NCI-H128 (cell line): ENCODE measurements around the gene ABO.
"Not testable (repeated sequence)": the region's sequence is repeated elsewhere in the genome, so short reads cannot be mapped to it uniquely, and the experiment has no call there.

ENCODE experiments used
- DNase-seq: peaks from one replicate; lab custom pipeline; 2025; ENCODE audit not compliant: unreplicated experiment; lab: John Stamatoyannopoulos, UW

The ABO gene

GRCh38 chr9:133275105-133276000 lies at the start of gene ABO:
Gene ABO, minus strand, starts transcription at chr9:133275201.
- DNase-seq = no peak

GRCh38 chr9:133323991-133324703 lies 49.1 kb upstream of the ABO start:
- DNase-seq = no peak

GRCh38 chr9:133323211-133323610 lies 48.2 kb upstream of the ABO start:
- no peak for DNase-seq

GRCh38 chr9:133322701-133323100 lies 47.7 kb upstream of the ABO start:
- no peak for DNase-seq

- no peak for DNase-seq
Measured at GRCh38 chr9:133321411-133321935, 46.5 kb upstream of the ABO start.

GRCh38 chr9:133320421-133320881 lies 45.5 kb upstream of the ABO start:
- DNase-seq = no peak

GRCh38 chr9:133317551-133317950 lies 42.5 kb upstream of the ABO start:
- DNase-seq = not testable (repeated sequence)

GRCh38 chr9:133315997-133316396 lies 41.0 kb upstream of the ABO start:
- no peak for DNase-seq

- DNase-seq = no peak
Measured at GRCh38 chr9:133309608-133310007, 34.6 kb upstream of the ABO start.

- no peak for DNase-seq
Measured at GRCh38 chr9:133307301-133307700, 32.3 kb upstream of the ABO start.

GRCh38 chr9:133306242-133307204 lies 31.5 kb upstream of the ABO start:
- no peak for DNase-seq

- no peak for DNase-seq
Measured at GRCh38 chr9:133305731-133306130, 30.7 kb upstream of the ABO start.

- no peak for DNase-seq
Measured at GRCh38 chr9:133304477-133305377, 29.7 kb upstream of the ABO start.

- DNase-seq = no peak
Measured at GRCh38 chr9:133304158-133304470, 29.1 kb upstream of the ABO start.

GRCh38 chr9:133303266-133304157 lies 28.5 kb upstream of the ABO start:
- DNase-seq = no peak

- DNase-seq = no peak
Measured at GRCh38 chr9:133301253-133302230, 26.5 kb upstream of the ABO start.

GRCh38 chr9:133299996-133300395 lies 25.0 kb upstream of the ABO start:
- DNase-seq = not testable (repeated sequence)

GRCh38 chr9:133294257-133294656 lies 19.3 kb upstream of the ABO start:
- no peak for DNase-seq
